A549 (cell line): ENCODE data around the gene CYP4F2.

Experiments
- CBX8 ChIP-seq: fragments of 200-600 bp; sonication (generic); IDR thresholded peaks from 2 replicates; pipeline ENCODE4 v1.6.1; 2016
- CHD4 ChIP-seq: fragments of 200-600 bp; sonication (generic); IDR thresholded peaks from 2 replicates; pipeline ENCODE4 v1.6.1; 2016; ENCODE audit warnings: antibody characterized with exemption, mild to moderate bottlenecking, borderline replicate concordance
- EHMT2 ChIP-seq: fragments of 200-600 bp; sonication (generic); IDR thresholded peaks from 2 replicates; pipeline ENCODE4 v1.6.1; 2016; ENCODE audit warnings: antibody characterized with exemption, low read depth, mild to moderate bottlenecking, moderate library complexity
- EP300 ChIP-seq, 2 experiments: fragments of >200 bp; sonication (Bioruptor Twin); formaldehyde crosslinking; IDR thresholded peaks; 2 replicates in 1 of 2; 3 replicates in 1 of 2; pipeline ENCODE4 v1.6.1; 2016 to 2017
- POLR2A ChIP-seq: IDR thresholded peaks from 2 replicates; pipeline ENCODE4 v1.6.1; 2012; ENCODE audit warnings: mild to moderate bottlenecking, low read length
- RNF2 ChIP-seq: fragments of 200-600 bp; sonication (generic); IDR thresholded peaks from 2 replicates; pipeline ENCODE4 v1.6.1; 2016; ENCODE audit warnings: low read depth, mild to moderate bottlenecking, antibody characterized with exemption, moderate library complexity, borderline replicate concordance
- SMC3 ChIP-seq: fragments of >200 bp; sonication (Bioruptor Twin); formaldehyde crosslinking; IDR thresholded peaks from 3 replicates; pipeline ENCODE4 v1.6.1; 2018; ENCODE audit warnings: inconsistent platforms
- TF ChIP-seq, protein P1 (sequence below): fragments of 450-650 bp; IDR thresholded peaks from 2 replicates; pipeline ENCODE4 v1.6.1; 2014; ENCODE audit warnings: antibody characterized with exemption
- TF ChIP-seq, protein P2 (sequence below): fragments of >200 bp; sonication (Bioruptor Twin); formaldehyde crosslinking; IDR thresholded peaks from 3 replicates; pipeline ENCODE4 v1.5.1; 2016
- TF ChIP-seq, protein P3 (sequence below): IDR thresholded peaks from 2 replicates; pipeline ENCODE4 v1.6.1; 2012; ENCODE audit warnings: low read depth, borderline replicate concordance
- TF ChIP-seq, protein P4 (sequence below): fragments of 150-350 bp; IDR thresholded peaks from 2 replicates; pipeline ENCODE4 v1.6.1; 2014; ENCODE audit warnings: low read depth, mild to moderate bottlenecking, low read length
- TF ChIP-seq, protein P5 (sequence below): IDR thresholded peaks from 2 replicates; pipeline ENCODE4 v1.6.1; 2012
- TF ChIP-seq, protein P6 (sequence below): IDR thresholded peaks from 2 replicates; pipeline ENCODE4 v1.6.1; 2012
- TF ChIP-seq, protein P7 (sequence below): fragments of 200-600 bp; sonication (generic); IDR thresholded peaks from 2 replicates; pipeline ENCODE4 v1.6.1; 2016; ENCODE audit warnings: antibody characterized with exemption, mild to moderate bottlenecking, moderate library complexity

DNA sequence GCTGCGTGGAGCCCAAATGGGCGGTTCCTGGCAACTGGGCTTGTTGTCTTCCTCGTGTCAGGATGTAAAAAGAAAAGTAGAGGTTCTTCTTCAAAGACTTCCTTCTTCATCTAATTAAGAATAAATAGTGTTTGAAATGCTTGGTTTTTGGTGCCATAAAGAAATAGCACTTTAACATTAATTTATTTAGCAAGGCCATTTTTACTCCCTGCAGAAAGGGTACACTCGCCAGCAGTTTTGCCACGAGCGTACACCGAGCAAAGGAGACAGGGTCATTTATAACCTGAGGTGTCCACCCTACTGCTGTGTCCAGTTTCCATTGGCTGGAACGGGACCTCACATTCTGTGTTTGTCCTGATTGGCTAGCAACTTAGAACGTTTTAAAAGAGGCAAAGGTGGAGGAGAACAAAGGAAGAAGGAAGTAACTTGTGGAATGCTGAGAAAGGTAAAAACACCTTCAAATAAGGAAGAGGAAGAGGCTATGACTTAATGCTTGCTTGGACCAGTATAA, 60.6 kb downstream of the CYP4F2 start:
- TF ChIP-seq POLR2A (no peak), RNF2 (no peak), EP300 (IDR thresholded peaks at IDR 0.05) (no peak), CHD4 (no peak), CBX8 (no peak), SMC3 (no peak), EHMT2 (no peak)
- TF ChIP-seq, protein P1, sequence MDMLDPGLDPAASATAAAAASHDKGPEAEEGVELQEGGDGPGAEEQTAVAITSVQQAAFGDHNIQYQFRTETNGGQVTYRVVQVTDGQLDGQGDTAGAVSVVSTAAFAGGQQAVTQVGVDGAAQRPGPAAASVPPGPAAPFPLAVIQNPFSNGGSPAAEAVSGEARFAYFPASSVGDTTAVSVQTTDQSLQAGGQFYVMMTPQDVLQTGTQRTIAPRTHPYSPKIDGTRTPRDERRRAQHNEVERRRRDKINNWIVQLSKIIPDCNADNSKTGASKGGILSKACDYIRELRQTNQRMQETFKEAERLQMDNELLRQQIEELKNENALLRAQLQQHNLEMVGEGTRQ, result no peak
- TF ChIP-seq, protein P2, sequence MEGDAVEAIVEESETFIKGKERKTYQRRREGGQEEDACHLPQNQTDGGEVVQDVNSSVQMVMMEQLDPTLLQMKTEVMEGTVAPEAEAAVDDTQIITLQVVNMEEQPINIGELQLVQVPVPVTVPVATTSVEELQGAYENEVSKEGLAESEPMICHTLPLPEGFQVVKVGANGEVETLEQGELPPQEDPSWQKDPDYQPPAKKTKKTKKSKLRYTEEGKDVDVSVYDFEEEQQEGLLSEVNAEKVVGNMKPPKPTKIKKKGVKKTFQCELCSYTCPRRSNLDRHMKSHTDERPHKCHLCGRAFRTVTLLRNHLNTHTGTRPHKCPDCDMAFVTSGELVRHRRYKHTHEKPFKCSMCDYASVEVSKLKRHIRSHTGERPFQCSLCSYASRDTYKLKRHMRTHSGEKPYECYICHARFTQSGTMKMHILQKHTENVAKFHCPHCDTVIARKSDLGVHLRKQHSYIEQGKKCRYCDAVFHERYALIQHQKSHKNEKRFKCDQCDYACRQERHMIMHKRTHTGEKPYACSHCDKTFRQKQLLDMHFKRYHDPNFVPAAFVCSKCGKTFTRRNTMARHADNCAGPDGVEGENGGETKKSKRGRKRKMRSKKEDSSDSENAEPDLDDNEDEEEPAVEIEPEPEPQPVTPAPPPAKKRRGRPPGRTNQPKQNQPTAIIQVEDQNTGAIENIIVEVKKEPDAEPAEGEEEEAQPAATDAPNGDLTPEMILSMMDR, result no peak
- TF ChIP-seq, protein P3, sequence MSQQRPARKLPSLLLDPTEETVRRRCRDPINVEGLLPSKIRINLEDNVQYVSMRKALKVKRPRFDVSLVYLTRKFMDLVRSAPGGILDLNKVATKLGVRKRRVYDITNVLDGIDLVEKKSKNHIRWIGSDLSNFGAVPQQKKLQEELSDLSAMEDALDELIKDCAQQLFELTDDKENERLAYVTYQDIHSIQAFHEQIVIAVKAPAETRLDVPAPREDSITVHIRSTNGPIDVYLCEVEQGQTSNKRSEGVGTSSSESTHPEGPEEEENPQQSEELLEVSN, result no peak
- TF ChIP-seq, protein P4, sequence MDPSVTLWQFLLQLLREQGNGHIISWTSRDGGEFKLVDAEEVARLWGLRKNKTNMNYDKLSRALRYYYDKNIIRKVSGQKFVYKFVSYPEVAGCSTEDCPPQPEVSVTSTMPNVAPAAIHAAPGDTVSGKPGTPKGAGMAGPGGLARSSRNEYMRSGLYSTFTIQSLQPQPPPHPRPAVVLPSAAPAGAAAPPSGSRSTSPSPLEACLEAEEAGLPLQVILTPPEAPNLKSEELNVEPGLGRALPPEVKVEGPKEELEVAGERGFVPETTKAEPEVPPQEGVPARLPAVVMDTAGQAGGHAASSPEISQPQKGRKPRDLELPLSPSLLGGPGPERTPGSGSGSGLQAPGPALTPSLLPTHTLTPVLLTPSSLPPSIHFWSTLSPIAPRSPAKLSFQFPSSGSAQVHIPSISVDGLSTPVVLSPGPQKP, result no peak
- TF ChIP-seq, protein P5, sequence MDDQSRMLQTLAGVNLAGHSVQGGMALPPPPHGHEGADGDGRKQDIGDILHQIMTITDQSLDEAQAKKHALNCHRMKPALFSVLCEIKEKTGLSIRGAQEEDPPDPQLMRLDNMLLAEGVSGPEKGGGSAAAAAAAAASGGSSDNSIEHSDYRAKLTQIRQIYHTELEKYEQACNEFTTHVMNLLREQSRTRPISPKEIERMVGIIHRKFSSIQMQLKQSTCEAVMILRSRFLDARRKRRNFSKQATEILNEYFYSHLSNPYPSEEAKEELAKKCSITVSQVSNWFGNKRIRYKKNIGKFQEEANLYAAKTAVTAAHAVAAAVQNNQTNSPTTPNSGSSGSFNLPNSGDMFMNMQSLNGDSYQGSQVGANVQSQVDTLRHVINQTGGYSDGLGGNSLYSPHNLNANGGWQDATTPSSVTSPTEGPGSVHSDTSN, result no peak
- TF ChIP-seq, protein P6, sequence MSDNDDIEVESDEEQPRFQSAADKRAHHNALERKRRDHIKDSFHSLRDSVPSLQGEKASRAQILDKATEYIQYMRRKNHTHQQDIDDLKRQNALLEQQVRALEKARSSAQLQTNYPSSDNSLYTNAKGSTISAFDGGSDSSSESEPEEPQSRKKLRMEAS, result peak; percentile 30; the same call in 1 of the 2 replicates
- TF ChIP-seq, protein P7, sequence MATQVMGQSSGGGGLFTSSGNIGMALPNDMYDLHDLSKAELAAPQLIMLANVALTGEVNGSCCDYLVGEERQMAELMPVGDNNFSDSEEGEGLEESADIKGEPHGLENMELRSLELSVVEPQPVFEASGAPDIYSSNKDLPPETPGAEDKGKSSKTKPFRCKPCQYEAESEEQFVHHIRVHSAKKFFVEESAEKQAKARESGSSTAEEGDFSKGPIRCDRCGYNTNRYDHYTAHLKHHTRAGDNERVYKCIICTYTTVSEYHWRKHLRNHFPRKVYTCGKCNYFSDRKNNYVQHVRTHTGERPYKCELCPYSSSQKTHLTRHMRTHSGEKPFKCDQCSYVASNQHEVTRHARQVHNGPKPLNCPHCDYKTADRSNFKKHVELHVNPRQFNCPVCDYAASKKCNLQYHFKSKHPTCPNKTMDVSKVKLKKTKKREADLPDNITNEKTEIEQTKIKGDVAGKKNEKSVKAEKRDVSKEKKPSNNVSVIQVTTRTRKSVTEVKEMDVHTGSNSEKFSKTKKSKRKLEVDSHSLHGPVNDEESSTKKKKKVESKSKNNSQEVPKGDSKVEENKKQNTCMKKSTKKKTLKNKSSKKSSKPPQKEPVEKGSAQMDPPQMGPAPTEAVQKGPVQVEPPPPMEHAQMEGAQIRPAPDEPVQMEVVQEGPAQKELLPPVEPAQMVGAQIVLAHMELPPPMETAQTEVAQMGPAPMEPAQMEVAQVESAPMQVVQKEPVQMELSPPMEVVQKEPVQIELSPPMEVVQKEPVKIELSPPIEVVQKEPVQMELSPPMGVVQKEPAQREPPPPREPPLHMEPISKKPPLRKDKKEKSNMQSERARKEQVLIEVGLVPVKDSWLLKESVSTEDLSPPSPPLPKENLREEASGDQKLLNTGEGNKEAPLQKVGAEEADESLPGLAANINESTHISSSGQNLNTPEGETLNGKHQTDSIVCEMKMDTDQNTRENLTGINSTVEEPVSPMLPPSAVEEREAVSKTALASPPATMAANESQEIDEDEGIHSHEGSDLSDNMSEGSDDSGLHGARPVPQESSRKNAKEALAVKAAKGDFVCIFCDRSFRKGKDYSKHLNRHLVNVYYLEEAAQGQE, result no peak
